HL-60 (cell line): ENCODE results near the gene USP21.

Experiments used
- DNase-seq, 2 experiments: peaks; one replicate each; pipeline ENCODE4 v3.0.0-alpha.2; 2010 to 2020; ENCODE audit warnings: low read depth in 1 of 2, low spot score in 1 of 2
- H3K27ac ChIP-seq: fragments of 250-450 bp; sonication (Bioruptor Pico); replicated peaks from 2 replicates; pipeline ENCODE4 v1.5.1; 2020; ENCODE audit warnings: mild to moderate bottlenecking, moderate library complexity
- H3K27me3 ChIP-seq: fragments of 250-450 bp; sonication (Bioruptor Pico); 2 replicates; pipeline ENCODE4 v1.5.1; 2021; ENCODE audit warnings: mild to moderate bottlenecking, moderate library complexity; ENCODE audit not compliant: insufficient read depth, poor library complexity, severe bottlenecking
- H3K4me3 ChIP-seq: replicated peaks from 2 replicates; pipeline ENCODE4 v1.5.1; 2011; ENCODE audit warnings: mild to moderate bottlenecking, control low read depth, low read length; ENCODE audit not compliant: insufficient read depth
- CTCF ChIP-seq: IDR thresholded peaks from one replicate; pipeline ENCODE4 v1.5.1; 2011; ENCODE audit warnings: low read length, control low read depth, inconsistent platforms; ENCODE audit not compliant: insufficient read depth
- GABPA ChIP-seq: IDR thresholded peaks from 2 replicates; pipeline ENCODE4 v1.6.1; 2012; ENCODE audit warnings: low read depth
- POLR2AphosphoS5 ChIP-seq: IDR thresholded peaks from 2 replicates; pipeline ENCODE4 v1.6.1; 2012; ENCODE audit warnings: low read depth
- REST ChIP-seq: IDR thresholded peaks from 2 replicates; pipeline ENCODE4 v1.6.1; 2012; ENCODE audit warnings: low read depth; ENCODE audit not compliant: insufficient replicate concordance
- SPI1 ChIP-seq: IDR thresholded peaks from 2 replicates; pipeline ENCODE4 v1.6.1; 2012; ENCODE audit warnings: low read depth, mild to moderate bottlenecking, borderline replicate concordance

USP21 gene

GRCh38 chr1:161159913-161160243, 578 bp downstream of the USP21 start:
- H3K27ac ChIP-seq: peak overlapping the region; percentile 90
- DNase-seq: no peak
- H3K27me3 ChIP-seq: no peaks in the 10 kb centered on the region

GRCh38 chr1:161160671-161161145, 1.4 kb downstream of the USP21 start:
- no peak overlapping the region for H3K27ac ChIP-seq
- no peak for TF ChIP-seq POLR2AphosphoS5
- no peak overlapping the region for H3K4me3 ChIP-seq
- H3K27me3 ChIP-seq: no peaks in the 10 kb centered on the region
- DNase-seq: no peak

More at GRCh38 chr1:161159913-161160243, 578 bp downstream of the USP21 start:
- peak overlapping the region; percentile 88 for H3K4me3 ChIP-seq
- TF ChIP-seq CTCF: no peak
- no peak for TF ChIP-seq SPI1
- no peak for TF ChIP-seq GABPA
- TF ChIP-seq REST: no peak
- TF ChIP-seq POLR2AphosphoS5: no peak

GRCh38 chr1:161161652-161162051, 2.4 kb downstream of the USP21 start:
- Histone ChIP-seq H3K27ac (no peak overlapping the region), H3K27me3 (no peaks in the 10 kb centered on the region), H3K4me3 (no peak overlapping the region)
- no peak for DNase-seq
- no peak for TF ChIP-seq CTCF
- no peak for TF ChIP-seq SPI1

GRCh38 chr1:161162052-161162451, 2.8 kb downstream of the USP21 start:
- Histone ChIP-seq H3K4me3 (no peak overlapping the region), H3K27me3 (no peaks in the 10 kb centered on the region), H3K27ac (no peak overlapping the region)
- no peak for DNase-seq
- TF ChIP-seq REST (no peak), POLR2AphosphoS5 (no peak), GABPA (no peak), SPI1 (no peak), CTCF (no peak)
